HG03064 (cell line): Measurements from ENCODE around the gene SLC25A13.
"Not testable (repeated sequence)": the region's sequence is repeated elsewhere in the genome, so short reads cannot be mapped to it uniquely, and the experiment has no call there.

Source experiments
- ATAC-seq: cut with Tn5 transposase; IDR thresholded peaks from one replicate; pipeline ENCODE4 v1.9.1; 2021; ENCODE audit warnings: low read depth; ENCODE audit not compliant: unreplicated experiment

SLC25A13 gene

DNA sequence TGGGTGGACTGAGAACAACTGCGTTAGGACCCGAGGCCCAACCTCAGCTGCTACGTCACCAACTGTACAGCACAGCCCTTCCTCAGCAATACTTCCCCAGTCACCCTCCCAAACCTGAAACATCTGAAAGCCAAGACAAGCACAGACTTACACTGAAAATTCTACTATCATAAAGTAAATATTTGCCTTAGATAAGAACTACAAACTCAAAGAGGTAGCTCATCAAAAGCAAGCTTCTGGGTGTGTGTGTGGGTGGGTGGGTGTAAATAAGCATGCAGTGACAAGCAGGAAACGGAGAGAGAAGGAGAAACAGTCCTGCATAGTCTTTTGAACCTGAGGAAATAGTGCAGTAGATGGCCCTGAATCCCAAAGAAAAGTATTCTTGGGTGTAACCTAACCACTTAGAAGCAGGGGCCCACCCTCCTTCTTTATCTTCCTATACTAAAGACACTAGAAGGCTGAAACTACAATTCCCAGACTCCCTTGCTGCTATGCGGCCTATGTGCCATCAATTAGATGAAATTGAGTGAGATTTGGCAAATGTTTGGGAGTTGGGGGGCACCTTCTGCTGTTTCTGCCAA is 18.7 kb downstream of the SLC25A13 start:
- no peak for ATAC-seq

GRCh38 chr7:96300986-96301385 is 20.9 kb downstream of the SLC25A13 start:
- ATAC-seq = no peak

DNA sequence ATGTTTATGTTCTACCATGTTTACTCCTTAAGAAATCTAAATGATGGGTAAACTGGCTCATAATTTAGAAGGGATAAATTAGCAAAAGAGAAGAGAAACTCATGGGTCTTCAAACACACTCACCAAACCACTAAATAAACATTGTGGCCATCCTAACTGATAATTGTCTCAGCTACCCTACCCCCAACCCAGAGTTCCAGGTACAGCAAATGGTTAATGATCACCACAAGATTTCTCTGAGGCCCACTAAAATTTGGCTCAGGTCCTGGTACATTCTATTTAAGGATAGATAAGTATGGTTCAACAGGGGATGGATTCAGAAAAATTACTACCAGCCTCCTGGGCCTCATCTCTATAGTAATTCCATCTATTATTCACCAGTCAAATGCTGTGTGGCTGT is 21.4 kb downstream of the SLC25A13 start:
- no peak for ATAC-seq

DNA sequence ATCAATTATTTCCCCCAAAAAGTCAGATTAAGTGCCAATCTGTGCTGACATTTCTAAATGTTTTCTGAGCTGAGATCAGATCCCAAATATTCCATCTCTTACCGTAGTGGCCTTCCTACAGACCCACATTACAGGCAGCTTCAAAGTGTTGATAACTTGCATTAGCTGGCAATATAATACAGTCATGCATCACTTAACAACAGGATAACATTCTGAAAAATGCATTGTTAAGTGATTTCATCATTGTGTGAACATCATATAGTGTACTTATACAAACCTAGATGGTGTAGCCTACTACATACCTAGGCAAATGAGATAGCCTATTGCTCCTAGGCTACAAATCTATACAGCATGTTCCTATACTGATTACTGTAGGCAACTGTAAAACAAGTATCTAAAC is 22.4 kb downstream of the SLC25A13 start:
- no peak for ATAC-seq

DNA sequence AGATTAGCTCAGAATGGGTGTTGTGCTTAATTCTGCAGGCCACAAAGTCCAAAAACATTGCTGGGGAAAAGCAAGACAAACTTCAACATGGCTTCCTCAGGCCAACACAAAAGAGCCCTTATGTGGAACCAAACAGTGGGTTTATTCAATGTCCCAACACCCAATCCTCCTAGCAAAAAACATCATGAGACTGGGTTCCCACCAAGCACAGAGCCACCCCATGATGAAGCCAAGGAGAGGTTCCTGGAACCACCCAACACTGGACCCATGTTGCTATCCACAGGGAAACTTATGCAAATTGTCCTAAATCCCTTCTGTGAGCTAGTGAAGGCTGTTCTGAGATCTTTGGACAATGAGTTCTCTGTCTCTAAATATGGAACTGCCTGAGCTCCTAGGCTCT is 24.0 kb downstream of the SLC25A13 start:
- ATAC-seq = no peak

DNA sequence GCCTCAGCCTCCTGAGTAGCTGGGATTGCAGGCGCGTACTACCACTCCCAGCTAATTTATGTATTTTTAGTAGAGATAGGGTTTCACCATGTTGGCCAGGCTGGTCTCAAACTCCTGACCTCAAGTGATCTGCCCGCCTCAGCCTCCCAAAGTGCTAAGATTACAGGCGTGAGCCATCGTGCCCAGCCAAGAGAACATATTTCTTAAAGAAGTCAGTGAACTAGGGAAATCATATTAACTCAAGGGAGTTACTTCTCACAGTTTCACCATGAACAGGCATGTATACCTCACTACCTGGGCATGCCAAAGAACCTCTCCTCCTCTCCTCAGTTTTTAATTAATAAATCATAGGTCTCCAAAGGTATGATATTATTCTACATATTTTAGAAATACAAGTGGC is 24.5 kb downstream of the SLC25A13 start:
- not testable (repeated sequence) for ATAC-seq

GRCh38 chr7:96293911-96294310 is 28.0 kb downstream of the SLC25A13 start:
- not testable (repeated sequence) for ATAC-seq

DNA sequence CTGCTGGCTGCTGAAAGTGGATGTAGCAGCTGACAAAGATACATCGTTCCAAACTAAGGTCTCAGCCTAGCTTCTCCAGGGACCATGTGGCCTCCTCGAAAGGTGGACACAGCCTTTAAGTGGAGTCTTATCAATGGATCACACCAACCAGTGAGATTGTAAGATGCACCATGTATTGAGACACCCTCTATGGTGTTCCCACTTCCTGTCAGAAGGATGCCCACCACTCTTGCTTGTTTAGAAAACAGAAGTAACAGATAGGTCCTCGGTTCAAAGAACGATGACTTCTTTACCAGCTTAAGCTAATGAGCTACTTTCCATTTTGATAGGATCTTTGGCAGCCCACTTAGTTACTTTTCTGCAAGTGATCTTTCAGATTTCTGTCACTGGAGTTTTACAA is 34.3 kb downstream of the SLC25A13 start:
- no peak for ATAC-seq

- ATAC-seq = no peak
Observed at GRCh38 chr7:96287132-96287531, 34.8 kb downstream of the SLC25A13 start.

- ATAC-seq = peak; percentile 79
Observed at GRCh38 chr7:96285579-96285978, 36.3 kb downstream of the SLC25A13 start.

GRCh38 chr7:96284835-96285234 is 37.1 kb downstream of the SLC25A13 start:
- ATAC-seq = peak; percentile 39

GRCh38 chr7:96284240-96284639 is 37.7 kb downstream of the SLC25A13 start:
- ATAC-seq = no peak

GRCh38 chr7:96282835-96283234 is 39.1 kb downstream of the SLC25A13 start:
- ATAC-seq = no peak

DNA sequence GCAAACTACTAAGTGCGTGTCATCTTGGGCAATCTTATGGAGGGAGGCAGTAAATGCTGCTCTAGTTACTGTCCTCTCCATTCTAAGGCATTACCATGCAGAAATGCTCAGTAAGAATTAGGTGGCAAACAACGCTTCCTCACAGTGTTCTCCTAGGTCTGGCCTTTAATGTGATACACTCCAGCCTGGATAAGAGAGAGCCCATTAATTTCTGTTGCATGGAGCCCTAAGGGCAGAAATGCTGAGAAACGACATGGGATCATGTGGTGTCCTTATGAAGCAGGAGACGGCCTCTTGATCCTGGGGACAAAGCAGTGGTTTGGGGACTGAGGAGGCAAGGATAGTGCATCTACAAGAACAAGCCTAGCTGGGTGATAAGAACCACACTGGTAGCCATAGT is 44.0 kb downstream of the SLC25A13 start:
- ATAC-seq = no peak

DNA sequence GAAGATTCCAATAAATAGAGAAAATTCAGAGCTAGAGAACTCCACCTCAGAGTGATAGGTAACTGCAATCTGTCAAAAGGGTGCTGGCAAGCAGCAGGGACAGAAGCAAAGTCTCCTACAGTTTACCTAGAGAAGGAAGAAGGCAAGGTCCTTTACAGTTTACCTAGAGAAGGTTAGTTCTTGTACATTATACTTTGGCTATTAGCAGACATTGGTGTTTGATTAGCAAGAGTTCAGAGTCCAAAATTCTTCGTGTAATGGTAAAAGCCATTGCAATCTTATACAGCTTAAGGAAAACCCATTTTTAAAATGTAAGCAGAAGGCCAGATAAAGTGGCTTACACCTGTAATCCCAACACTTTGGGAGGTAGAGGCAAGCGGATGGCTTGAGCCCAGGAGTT is 45.9 kb downstream of the SLC25A13 start:
- ATAC-seq = no peak

GRCh38 chr7:96273716-96274115 is 48.2 kb downstream of the SLC25A13 start:
- ATAC-seq = no peak

DNA sequence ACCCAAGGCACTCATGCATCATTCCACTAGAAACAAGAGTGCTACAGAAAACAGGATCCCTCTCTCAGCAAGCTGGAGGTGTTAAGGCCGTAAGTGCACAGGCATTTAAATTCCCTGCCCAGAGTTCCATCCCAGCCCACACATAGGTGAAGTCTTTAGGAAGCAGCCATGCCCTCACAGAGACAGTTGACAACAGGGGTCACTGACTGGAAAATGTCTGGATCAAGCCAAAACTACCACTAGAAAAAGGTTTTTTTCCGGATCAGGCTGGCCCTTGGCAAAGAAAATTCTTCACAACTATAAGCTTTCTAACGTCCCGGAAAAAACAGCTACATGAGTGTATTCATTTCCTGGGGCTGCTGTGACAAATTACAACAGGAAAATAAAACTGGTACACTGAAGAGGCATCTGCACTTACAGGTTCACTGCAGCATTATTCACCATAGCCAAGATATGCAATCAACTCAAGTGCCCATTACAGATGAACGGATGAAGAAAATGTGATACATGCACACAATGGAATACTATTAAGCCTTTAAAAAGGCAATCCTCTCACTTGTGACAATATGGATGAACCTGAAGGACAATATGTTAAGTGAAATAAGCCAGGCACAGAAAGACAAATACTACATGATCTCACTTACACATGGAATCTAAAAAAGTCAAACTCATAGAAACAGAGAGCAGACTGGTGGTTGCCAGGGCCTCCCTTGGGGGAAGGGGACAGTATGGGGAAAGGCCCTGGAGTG is 52.5 kb downstream of the SLC25A13 start:
- ATAC-seq = no peak

DNA sequence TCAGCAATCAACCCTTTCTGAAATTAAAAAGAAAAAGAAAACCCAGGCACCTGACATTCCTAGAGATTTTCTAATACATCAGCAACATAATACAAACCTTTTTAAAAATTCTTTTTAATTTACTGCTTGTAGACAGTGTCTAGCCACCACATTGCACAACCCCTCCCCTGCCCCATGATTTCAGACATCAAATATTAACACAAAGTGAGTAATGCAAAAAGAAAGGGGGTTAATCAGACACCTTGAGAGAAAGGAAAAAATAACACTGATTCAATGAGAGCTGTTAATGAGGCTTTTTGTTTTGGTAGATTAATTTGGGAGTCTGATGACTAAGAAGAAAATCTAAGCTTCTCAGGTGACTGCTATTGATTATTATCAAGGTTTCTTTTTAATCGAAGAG is 55.3 kb downstream of the SLC25A13 start:
- no peak for ATAC-seq

DNA sequence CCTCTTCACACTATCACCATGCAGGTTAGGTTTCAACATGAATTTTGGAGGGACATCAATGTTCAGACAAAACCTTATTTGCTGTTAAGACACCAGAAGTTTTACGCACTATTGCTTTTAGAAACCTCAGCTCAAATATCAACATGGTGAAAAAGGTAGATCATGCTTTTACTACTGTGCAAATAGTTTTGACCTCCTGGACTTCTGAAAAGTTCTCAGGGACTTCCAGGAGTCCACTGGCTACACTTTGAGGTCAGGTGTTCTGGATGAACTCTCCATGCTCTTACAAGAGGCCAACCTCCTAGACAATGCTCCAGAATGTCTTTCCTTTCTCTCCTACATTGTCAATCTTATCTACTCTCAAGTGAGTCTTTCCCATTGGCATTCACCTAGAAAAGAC is 55.9 kb downstream of the SLC25A13 start:
- no peak for ATAC-seq

- no peak for ATAC-seq
Observed at GRCh38 chr7:96253964-96254363, 67.9 kb downstream of the SLC25A13 start.

DNA sequence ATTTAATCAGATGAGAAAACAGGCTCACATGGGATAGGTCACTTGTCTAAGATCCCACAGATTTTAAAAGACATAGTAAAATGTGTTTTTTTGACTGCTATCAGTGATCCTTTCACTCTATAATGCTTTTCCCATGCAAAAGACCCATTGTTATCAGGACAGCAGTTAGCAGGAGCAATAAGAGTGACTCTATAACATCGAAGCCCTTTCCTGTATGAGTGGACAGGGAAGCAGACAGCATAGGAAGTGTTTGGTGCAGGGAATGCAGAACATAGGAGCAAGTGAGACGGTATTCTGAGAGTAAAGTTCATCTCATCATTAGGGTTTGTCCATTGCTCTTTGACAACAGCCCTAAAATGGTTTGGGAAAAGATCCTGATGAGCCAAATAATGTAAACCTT is 68.5 kb downstream of the SLC25A13 start:
- no peak for ATAC-seq

DNA sequence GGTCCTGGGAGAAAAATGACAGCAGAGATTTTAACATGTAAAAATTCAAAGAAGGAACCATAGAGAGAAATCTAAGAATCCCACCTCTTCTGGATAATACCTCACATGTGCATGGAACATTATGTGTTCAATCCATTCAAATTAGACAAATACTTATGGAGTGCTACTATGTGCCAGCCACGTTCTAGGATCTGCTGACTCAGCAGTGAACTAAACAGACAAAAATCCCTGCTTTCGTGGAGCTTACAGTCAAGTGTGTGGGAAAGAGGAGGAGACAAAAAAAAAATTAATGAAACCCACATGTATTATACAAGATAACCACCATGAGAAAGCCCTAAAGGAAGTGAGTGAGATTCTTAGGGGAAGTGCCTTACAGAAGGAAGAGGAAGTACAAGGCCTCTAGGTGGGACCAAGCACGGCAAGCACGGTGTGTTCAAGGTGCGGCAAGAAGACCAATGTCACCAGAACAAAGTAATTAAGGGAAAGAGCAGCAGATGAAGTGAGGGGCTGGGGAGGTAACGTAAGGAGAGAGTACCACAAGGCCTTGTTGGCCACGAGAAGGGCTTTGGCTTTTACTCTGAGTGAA is 71.0 kb downstream of the SLC25A13 start:
- ATAC-seq = no peak
